DMS79 treated with DMSO at 0.1 percent for 48 hours (cell line): ENCODE measurements around the gene SIGLEC1.

Experiments
- DNase-seq: peaks from one replicate; lab custom pipeline; 2025; lab: John Stamatoyannopoulos, UW

SIGLEC1 gene

DNA sequence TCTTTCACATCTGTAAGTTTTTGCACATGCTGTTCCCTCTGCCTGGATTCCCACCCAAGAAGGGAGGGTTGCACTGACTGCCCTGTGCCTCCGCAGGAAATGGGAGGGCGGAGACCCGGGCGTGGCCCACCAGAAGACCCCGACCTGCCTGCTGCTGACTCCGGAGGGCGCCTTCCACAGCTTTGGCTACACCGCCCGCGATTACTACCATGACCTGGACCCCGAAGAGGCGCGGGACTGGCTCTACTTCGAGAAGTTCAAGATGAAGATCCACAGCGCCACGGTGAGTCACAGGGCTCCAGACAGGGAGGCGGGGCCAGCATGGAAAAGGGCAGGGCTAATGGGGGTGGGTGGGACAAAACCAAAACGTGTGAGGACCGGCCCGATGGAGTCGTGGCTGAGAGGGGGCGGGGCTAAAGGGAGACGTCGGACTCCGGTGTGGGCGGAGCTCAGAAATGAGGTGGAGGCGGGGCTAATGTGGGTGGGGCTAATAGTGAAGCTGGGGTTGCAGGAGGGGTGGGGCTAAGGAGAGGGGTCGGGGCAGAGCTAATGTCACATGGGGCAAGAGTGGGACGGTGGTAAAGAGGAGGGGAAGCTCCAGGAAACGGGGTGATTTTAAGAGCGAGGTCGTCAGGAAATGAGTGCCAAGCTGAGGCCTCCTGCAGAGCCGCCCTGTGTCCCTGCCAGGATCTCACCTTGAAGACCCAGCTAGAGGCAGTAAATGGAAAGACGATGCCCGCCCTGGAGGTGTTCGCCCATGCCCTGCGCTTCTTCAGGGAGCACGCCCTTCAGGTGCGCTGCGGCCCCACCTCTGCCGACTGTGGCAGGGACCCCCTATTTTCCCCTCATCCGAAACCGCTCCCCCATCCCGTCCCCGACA, 32.6 kb upstream of the SIGLEC1 start:
- no peak for DNase-seq

DNA sequence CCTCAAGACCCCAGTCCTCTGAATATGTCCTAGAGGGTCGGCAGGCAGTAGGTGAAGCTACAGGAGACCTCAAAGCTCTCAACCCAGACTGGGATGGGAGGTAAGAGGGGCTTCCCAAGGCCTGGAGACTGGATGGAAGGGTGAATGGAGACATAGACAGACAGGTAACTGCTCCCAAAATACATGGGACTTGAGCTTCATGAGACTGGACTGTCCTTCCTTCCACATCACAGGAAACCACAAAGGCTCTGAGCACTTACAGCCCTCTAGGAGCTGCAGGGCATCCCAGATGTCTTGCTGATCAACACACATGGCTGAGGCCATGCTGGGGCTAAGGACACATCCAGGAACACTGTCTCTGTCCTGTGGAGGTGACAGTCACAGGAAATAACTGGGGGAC, 31.6 kb upstream of the SIGLEC1 start:
- DNase-seq = no peak

DNA sequence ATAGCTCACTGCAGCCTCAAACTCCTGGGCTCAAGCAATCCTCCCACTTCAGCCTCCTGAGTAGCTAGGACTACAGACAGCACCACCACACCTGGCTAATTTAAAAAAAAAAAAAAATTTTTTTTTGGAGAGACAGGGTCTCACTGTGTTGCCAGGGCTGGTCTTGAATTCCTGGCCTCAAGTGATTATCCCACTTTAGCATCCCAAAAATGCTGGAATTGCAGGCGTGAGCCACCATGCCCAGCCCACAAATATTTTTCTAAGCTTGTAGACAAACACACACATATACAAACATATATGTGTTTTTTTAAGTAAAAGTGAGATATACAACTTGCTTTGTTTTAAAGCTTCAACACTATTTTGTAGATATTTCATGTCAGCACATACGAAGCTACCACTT, 30.9 kb upstream of the SIGLEC1 start:
- DNase-seq = no peak

- DNase-seq = no peak
Observed at GRCh38 chr20:3741836-3742458, 29.5 kb upstream of the SIGLEC1 start.

DNA sequence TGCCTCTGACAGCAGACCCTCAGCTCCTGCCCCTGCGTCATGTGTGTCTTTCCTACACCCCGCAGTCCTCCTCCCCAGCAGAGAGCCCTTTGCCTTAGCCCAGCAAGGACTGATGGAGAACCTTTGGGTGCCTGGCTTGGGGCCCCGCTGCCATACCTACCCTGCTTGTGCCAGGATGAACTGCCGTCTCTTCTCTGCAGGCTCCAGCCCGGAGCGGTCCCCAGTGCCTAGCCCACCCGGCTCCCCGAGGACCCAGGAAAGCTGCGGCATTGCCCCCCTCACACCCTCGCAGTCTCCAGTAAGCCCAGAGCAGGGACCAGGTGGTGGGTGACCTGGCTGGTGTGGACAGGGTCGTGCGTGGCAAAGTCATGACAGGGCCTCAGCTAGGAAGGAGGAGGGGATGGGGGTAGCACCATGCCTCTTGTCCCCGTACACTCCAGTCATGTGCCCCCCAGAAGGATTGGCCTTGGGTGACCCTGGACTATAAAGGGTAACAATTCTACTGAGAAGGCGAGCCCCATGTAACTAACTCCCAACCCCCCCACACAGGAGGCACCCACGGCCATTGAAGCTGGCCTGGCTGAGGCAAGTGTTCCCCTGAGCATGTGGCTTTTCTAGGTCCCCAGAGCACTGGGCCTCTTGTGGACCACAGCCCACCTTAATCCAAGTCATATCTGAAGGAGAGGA, 28.4 kb upstream of the SIGLEC1 start:
- no peak for DNase-seq

- DNase-seq = no peak
Observed at GRCh38 chr20:3739926-3740451, 27.6 kb upstream of the SIGLEC1 start.

DNA sequence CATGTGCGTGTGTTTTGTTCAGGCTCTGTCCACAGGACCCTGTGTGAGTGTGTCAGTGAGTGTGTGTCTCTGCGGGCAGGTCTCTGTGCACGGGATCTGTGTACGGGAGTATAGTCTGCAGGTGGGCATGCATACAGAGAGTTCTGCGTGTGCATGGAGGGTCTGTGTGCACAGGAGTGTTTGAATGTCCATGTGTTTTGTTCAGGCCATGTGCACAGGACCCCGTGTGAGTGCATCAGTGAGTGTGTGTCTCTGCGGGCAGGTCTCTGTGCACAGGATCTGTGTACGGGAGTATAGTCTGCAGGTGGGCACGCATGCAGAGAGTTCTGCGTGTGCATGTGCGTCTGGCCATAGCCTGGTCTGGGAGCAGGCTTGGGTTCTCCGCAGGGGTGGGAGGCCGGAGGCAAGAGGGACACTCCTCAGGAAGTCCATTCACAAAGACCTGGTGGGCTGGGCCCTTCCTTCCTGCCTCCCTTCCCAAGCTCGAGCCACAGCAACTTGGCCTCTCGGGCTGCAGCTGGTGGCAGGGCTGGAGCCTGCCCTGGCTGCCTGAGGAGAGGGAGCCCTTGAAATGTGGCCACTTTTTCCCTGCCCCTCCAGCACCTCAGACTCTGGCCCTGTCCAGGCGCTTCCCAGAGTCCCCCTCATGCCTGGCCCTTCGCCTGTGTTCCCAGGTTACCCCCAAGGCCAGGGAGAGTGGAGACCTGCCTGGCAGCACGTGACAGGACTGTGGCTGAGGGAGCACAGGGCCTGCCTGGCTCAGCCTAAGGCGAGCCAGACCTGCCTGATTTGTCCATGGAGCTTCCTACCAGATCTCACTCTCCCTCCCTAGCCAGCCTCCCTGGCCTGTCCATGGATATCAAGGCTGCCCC, 26.9 kb upstream of the SIGLEC1 start:
- no peak for DNase-seq

- no peak for DNase-seq
Observed at GRCh38 chr20:3738111-3739053, 26.0 kb upstream of the SIGLEC1 start.

DNA sequence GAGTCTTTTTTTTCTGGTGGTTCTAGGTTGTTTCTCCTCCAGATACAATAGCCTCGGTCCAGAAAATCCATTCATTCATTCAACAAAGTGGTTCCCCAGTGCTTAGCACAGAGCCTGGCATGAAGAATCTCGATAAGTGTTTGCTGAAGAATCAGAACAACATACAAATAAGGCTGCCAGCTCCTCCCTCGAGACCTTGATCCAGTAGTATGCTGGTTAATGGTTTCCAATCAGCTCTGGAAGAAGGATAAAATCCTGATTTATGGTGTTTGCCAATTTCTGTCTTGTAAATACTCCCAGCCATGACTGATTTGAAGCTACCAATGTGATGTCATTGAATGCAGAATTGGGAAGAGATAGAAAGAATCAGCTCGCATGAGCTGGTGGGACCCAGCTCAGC, 23.4 kb upstream of the SIGLEC1 start:
- no peak for DNase-seq

DNA sequence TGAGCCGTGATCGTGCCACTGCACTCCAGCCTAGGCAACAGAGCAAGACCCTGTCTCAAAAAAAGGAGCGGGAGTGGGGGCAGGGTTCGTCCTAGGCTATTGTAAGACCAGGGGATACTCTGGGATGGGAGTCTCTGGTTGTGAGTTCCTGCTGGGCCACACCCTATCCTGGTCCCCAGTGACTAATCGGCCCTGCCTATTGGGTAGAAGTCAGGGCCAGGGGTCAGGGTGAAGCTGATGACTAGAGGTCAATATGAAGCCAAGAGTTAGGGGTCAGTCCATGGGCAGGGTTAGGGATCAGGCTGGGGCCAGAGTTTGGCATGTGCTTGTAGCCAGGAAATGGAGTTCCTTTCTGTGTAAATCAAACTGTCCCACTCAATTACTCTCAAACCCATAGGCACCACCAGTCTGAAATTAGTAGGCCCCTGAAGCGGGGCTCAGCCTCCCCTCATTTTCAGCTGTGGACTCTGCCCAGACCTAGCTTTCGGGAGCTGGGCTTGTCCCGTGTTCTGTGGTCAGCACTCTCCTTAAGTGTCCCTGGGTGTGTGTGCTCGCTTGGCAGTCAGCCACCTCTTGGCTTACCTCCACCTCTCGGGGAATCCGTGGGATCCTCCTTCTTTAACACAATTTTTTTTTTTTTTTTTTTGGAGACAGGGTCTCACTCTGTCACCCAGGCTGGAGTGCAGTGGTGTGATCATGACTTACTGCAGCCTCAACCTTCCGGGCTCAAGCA, 21.9 kb upstream of the SIGLEC1 start:
- peak; percentile 57 for DNase-seq

- no peak for DNase-seq
Observed at GRCh38 chr20:3733119-3733995, 21.0 kb upstream of the SIGLEC1 start.

DNA sequence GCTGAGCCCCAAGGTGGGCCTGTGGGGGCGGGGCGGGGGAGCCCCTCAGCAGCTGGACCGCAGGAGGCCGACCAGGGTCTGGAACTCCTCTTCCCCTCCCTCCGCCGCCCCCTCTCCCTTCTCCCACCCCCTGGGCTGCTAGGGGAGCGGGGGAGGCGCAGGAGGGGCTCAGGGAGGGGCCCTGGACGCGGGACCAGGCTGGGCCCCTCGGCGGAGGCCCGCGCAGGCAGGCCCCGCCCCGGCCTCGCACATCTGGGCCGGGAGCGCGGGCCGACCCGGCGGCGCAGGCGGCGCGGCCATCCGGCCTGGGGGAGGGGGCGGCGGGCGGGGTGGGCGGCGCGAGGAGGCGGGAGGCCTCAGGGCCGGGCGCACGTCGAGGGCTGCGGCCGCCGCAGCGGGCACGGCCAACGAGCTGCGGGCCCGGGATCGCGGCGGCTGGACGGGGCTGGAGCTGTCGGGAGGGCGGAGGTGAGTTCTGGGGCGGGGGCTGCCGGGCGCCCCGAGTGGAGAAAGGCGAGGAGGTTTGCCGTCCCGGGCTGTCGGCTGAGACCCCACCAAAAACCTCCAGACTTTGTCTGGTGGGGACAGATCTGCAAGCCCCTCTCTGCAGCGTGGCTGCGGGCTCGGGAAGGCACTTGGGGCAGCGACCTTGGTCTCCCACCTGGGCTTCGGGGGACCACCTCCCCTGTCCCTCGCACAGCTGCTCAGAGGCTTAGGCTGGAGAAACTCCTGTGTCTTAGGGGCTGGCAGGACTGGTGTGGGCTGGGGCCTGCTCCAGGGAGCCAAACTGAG, 20.1 kb upstream of the SIGLEC1 start, which contains the start of gene HSPA12B:
Gene HSPA12B (plus strand): TSS at position 359 of the 792 bp plus-strand sequence. CDS start 5,990 bp downstream, outside the sequence.
- DNase-seq = no peak

GRCh38 chr20:3731944-3732326, 19.5 kb upstream of the SIGLEC1 start:
- no peak for DNase-seq

- DNase-seq = no peak
Observed at GRCh38 chr20:3730803-3731672, 18.6 kb upstream of the SIGLEC1 start.

DNA sequence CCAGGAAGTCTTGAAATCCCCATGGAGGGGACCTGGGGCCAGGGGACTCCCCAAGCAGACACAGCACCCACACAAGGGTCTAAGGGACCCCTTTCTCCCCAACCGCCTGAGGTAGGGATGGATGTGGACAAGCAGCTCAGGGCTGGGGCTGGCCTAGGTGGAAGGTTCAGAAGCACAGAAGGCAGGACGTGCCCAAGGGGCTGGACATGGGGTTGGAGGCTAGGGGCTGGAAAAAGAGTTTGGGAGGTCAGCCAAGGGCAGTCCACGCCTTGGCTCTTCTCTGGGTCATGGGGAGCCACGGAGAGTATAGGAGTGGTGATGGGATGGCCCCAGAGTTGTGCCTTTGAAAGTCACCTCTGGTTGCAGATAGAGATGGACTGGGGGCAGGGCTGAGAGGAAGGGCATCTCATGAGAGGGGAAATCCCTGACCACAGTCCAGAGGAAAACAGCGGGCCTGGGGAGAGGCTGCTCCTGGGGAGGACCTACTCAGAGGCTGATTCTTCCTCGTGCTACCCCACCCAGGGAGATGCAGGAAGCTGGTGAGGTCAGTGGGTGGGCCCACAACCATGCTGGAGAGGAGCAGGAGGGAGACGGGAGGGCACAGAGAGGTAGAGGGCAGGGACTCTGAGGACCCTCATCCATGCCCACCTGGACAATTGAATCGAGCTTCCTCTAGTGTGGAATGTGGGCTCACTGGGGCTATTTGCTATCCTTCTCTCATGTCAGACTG, 17.6 kb upstream of the SIGLEC1 start:
- DNase-seq = no peak

DNA sequence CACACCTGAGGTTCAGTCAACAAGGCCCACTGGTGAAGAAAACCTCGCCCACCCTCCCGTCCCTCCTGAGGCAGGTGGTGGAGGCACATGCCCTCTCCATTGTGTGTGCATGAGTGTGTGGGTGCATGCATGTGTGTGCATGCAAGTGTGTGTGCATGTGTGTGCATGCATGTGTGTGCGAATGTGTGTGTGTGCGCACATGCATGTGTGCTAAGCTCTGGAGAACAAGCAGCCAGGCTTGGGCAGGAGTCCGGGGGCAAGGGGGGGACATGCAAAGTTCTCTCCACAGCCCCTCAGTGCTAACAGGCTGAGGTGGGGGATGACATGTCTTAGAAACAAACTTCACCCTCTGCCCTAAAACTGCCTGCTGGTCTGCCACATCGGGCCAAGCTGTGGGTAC, 17.0 kb upstream of the SIGLEC1 start:
- no peak for DNase-seq
